Ascending aorta (tissue), 2 donors: Measurements from ENCODE around the gene SH3RF3. TPM values are rescaled to one million over a fixed set of nuclear protein-coding genes. Genes with fewer than 3 reads are reported as not detected.
A peak's percentile ranks its signal among the peaks of the same experiment; 100 is the strongest.

Experiments
- DNase-seq, 2 donors: peaks; one replicate each; pipeline ENCODE4 v3.0.0-alpha.2; 2019; ENCODE audit warnings: low spot score in 2 of 2
- H3K27ac ChIP-seq, 2 donors: fragments of 200-600 bp; sonication (generic); one replicate each; pipeline ENCODE4 v1.5.1; 2016 to 2017; ENCODE audit warnings: mild to moderate bottlenecking in 1 of 2
- H3K27me3 ChIP-seq: fragments of 200-600 bp; sonication (generic); one replicate; pipeline ENCODE4 v1.5.1; 2017
- H3K36me3 ChIP-seq, 2 donors: fragments of 200-600 bp; sonication (generic); one replicate each; pipeline ENCODE4 v1.5.1; 2016
- H3K4me1 ChIP-seq, 2 donors: fragments of 200-600 bp; sonication (generic); one replicate each; pipeline ENCODE4 v1.5.1; 2016 to 2017; ENCODE audit warnings: mild to moderate bottlenecking in 1 of 2
- H3K4me3 ChIP-seq, 2 donors: fragments of 200-600 bp; sonication (generic); one replicate each; pipeline ENCODE4 v1.5.1; 2016 to 2017; ENCODE audit warnings: mild to moderate bottlenecking in 1 of 2
- H3K9me3 ChIP-seq, 2 donors: fragments of 200-600 bp; sonication (generic); one replicate each; pipeline ENCODE4 v1.5.1; 2016
- CTCF ChIP-seq, 3 experiments: fragments of 200-600 bp in 2 of 3; fragments of 450-650 bp in 1 of 3; sonication (generic) in 2 of 3; IDR thresholded peaks; one replicate each; pipeline ENCODE4 v1.5.1; 2016 to 2019; ENCODE audit warnings: antibody characterized with exemption in 3 of 3, mild to moderate bottlenecking in 1 of 3, moderate library complexity in 1 of 3
- intact Hi-C: fragments of 100-400 bp; cut with DNase I; formaldehyde crosslinking; loops from one replicate; pipeline ENCODE4 v1.15.1; 2023
- total RNA-seq: library from RNA; depleted of rRNA; stranded (reverse); fragments of >200 nt; gene quantifications from one replicate; pipeline ENCODE4 v1.1.0, GENCODE V29; 2016

The SH3RF3 gene
- total RNA-seq, 1 donor from 2014 or later, result 53.5 TPM

GRCh38 chr2:109184368-109184767, 55.4 kb downstream of the SH3RF3 start:
- H3K4me3 ChIP-seq, result no peak overlapping the region
- H3K9me3 ChIP-seq, result no peaks in the 10 kb centered on the region
- H3K4me1 ChIP-seq, result peaks cover 12 to 40% of the 10 kb centered on the region in 2 donors
- no peaks in the 10 kb centered on the region for H3K36me3 ChIP-seq
- no peaks in the 10 kb centered on the region for H3K27me3 ChIP-seq
- intact Hi-C loops, result loop anchor here (1.0 kb wide), 1 partner anchor 10 kb away; no protein-coding TSS in a partner anchor
- no peak for TF ChIP-seq CTCF (IDR thresholded peaks at IDR 0.05)
- DNase-seq, result no peak
- H3K27ac ChIP-seq, result peak overlapping the region; percentile 74 to 76

- Histone ChIP-seq H3K9me3 (no peaks in the 10 kb centered on the region), H3K4me3 (peak overlapping the region in 1 of 2 donors; percentile 9), H3K4me1 (peaks cover 12 to 40% of the 10 kb centered on the region in 2 donors), H3K36me3 (no peaks in the 10 kb centered on the region), H3K27me3 (no peaks in the 10 kb centered on the region), H3K27ac (peak overlapping the region; percentile 74 to 76)
- DNase-seq, result no peak
- intact Hi-C loops, result no loop called here
- TF ChIP-seq CTCF (IDR thresholded peaks at IDR 0.05), result no peak
These were observed 56.3 kb downstream of the SH3RF3 start for GRCh38 chr2:109185338-109185737.

GRCh38 chr2:109185821-109186570, 57.0 kb downstream of the SH3RF3 start:
- Histone ChIP-seq H3K27me3 (no peaks in the 10 kb centered on the region), H3K9me3 (no peaks in the 10 kb centered on the region), H3K36me3 (no peaks in the 10 kb centered on the region), H3K27ac (peak overlapping the region; percentile 74 to 76), H3K4me3 (peak overlapping the region; percentile 8 to 9), H3K4me1 (peaks cover 12 to 40% of the 10 kb centered on the region in 2 donors)
- peak in 1 of 2 donors; percentile 88 for DNase-seq
- no peak for TF ChIP-seq CTCF (IDR thresholded peaks at IDR 0.05)
- intact Hi-C loops, result no loop called here

- Histone ChIP-seq H3K27ac (peak overlapping the region; percentile 74 to 76), H3K36me3 (no peaks in the 10 kb centered on the region), H3K4me1 (peaks cover 12 to 40% of the 10 kb centered on the region in 2 donors), H3K4me3 (no peak overlapping the region), H3K27me3 (no peaks in the 10 kb centered on the region), H3K9me3 (no peaks in the 10 kb centered on the region)
- DNase-seq, result no peak
- intact Hi-C loops, result no loop called here
- no peak for TF ChIP-seq CTCF (IDR thresholded peaks at IDR 0.05)
These were observed 57.7 kb downstream of the SH3RF3 start for GRCh38 chr2:109186656-109187250.

GRCh38 chr2:109187711-109188495, 58.9 kb downstream of the SH3RF3 start:
- peaks cover 12 to 41% of the 10 kb centered on the region in 2 donors for H3K4me1 ChIP-seq
- intact Hi-C loops, result no loop called here

More at GRCh38 chr2:109187711-109188495, 58.9 kb downstream of the SH3RF3 start:
- Histone ChIP-seq H3K4me3 (no peak overlapping the region), H3K27ac (peak overlapping the region; percentile 74 to 76), H3K27me3 (no peaks in the 10 kb centered on the region), H3K36me3 (no peaks in the 10 kb centered on the region), H3K9me3 (no peaks in the 10 kb centered on the region)
- DNase-seq, result peak in 1 of 2 donors; percentile 62
- no peak for TF ChIP-seq CTCF (IDR thresholded peaks at IDR 0.05)
